ENCODE results near the gene APEH. TPM values are rescaled to one million over a fixed set of nuclear protein-coding genes. Genes with fewer than 3 reads are reported as not detected.

Gene APEH
- total and polyA plus RNA-seq, 2 of the 13 experiments (the other 11 are each of a cell fraction or from before 2014, with no cell fraction given) = 116 to 130 TPM

DNA sequence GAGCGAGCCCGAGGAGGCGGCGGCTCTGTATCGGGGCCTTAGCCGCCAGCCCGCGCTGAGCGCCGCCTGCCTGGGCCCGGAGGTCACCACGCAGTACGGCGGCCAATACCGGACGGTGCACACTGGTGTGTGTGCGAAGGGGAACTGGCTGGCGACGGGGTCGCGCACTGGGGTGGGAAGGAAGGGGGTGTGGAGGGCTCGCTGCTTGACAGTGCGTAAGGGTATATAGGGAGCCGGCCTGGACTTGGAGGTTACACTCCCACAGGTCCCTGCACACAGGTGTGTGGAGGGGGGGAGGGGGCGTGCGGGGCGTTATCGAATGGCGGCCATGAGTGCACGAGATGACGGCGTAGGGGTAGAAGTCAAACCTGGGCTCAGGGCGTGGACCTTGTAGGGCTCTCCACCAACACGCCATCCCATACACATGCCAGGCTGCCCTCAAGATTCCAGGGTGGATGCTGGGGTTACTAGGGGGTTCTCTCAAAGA, 389 bp downstream of the APEH start (continued):
- TF ChIP-seq ZNF558 (CRISPR knock-in tag; IDR thresholded peaks at IDR 0.05; ENCODE audit: borderline replicate concordance) (peak; percentile 79; the same call in 1 of the 2 replicates), SPEN (CRISPR knock-in tag; IDR thresholded peaks at IDR 0.05; ENCODE audit: low read depth) (0 out of 2 replicates have a peak, but pooled peaks have one; percentile 12), DR1 (CRISPR knock-in tag; IDR thresholded peaks at IDR 0.05) (0 out of 2 replicates have a peak, but pooled peaks have one; percentile 26)

DNA sequence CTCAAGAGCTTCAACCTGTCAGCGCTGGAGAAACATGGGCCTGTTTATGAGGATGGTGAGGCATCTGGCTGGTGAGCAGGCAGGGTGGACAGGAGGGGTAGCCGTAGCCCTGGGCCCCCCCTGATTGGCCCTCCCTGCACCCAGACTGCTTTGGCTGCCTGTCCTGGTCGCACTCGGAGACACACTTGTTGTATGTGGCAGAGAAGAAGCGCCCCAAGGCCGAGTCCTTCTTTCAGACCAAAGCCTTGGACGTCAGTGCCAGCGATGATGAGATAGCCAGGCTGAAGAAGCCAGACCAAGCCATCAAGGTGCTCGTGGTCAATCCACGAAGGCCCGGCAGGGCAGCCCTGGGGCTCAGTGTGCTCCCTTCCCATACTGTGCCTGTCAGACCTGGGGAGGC, 1.8 kb downstream of the APEH start:
- H3K4me1 ChIP-seq (ENCODE audit: insufficient read depth, low read length) = peaks cover 43% of the 10 kb centered on the region
- ATAC-seq = no peak
- TF ChIP-seq AGO2 (optimal IDR thresholded peaks at IDR 0.05; ENCODE audit: low read depth, low read length) (peak; percentile 22), ELF1 (CRISPR knock-in tag; IDR thresholded peaks at IDR 0.05) (no peak)
- H3K27ac ChIP-seq (ENCODE audit: extremely low read length, insufficient read depth, low read length) = no peak overlapping the region
- peaks cover 22% of the 10 kb centered on the region for H3K79me2 ChIP-seq (ENCODE audit: insufficient read depth, low read length)
- H4K20me1 ChIP-seq (ENCODE audit: insufficient read depth, low read length) = no peaks in the 10 kb centered on the region
- no peak overlapping the region; a peak in 1 of 6 replicates for H3K4me3 ChIP-seq (replicated peaks in 1 of 3; ENCODE audit: insufficient read depth in 1 of 3, low read depth in 2 of 3, low read length in 3 of 3)
- BruUV-seq (replicated peaks) = TSS peak; percentile 46
- DNase-seq (ENCODE audit: low spot score) = no peak
- WGBS (ENCODE audit: low lambda C conversion rate) = no CpG with 5 or more reads among the region's 11 CpGs
- peaks cover 31 to 54% of the 10 kb centered on the region in 2 experiments for H3K36me3 ChIP-seq (replicated peaks in 1 of 2; ENCODE audit: control insufficient read depth in 1 of 2, insufficient read depth in 2 of 2, low read length in 2 of 2)
- peak overlapping the region; percentile 40; the same call in 1 of the 2 replicates for H3K9ac ChIP-seq (ENCODE audit: insufficient read depth, low read depth, low read length)
- POLR2A ChIA-PET = interaction anchor here (1.7 kb wide), 1 partner anchor 136 kb away, joined by 3 read pairs; no protein-coding TSS in a partner anchor
- FAIRE-seq = no peak
- H3K4me2 ChIP-seq (ENCODE audit: low read depth, low read length) = 0 out of 2 replicates have a peak overlapping the region, but pooled peaks have one; percentile 91
- in situ Hi-C loops (cut with HindIII; ENCODE audit: extremely low pct_ligation_motif_present, low pct_unique_long_range_greater_than_20kb) = loop anchor here (10.0 kb wide), 1 partner anchor 111 kb away; no protein-coding TSS in a partner anchor
- H2AFZ ChIP-seq (ENCODE audit: low read length) = no peak overlapping the region
- no peaks in the 10 kb centered on the region for H3K27me3 ChIP-seq (ENCODE audit: control insufficient read depth in 1 of 2, insufficient read depth in 2 of 2, low read length in 2 of 2)
- intact Hi-C loops (cut with micrococcal nuclease; ENCODE audit: unreplicated experiment) = loop anchor here (2.0 kb wide), 1 partner anchor 49 kb away; no protein-coding TSS in a partner anchor
- H3K9me3 ChIP-seq (ENCODE audit: low read length) = no peaks in the 10 kb centered on the region
- CTCF ChIA-PET (ENCODE audit: low intra/inter-chr PET ratio, low total read pairs) = no interaction called here
